GM12878 (cell line): Measurements from ENCODE around the gene TUBGCP3.

Source experiments
- CBFB ChIP-seq: IDR thresholded peaks from 2 replicates; pipeline ENCODE4 v1.6.1; 2016; ENCODE audit warnings: antibody characterized with exemption, low read depth
- MEF2A ChIP-seq: IDR thresholded peaks from 2 replicates; pipeline ENCODE4 v1.6.1; 2011; ENCODE audit warnings: low read depth, mild to moderate bottlenecking, low read length, moderate library complexity; ENCODE audit not compliant: insufficient read depth

GRCh38 chr13:112561478-112561877 lies 26.5 kb downstream of the TUBGCP3 start:
- no peak for TF ChIP-seq MEF2A
- no peak for TF ChIP-seq CBFB
